ENCODE data around the gene GRIP1. TPM values are rescaled to one million over a fixed set of nuclear protein-coding genes. Genes with fewer than 3 reads are reported as not detected.

GRIP1 gene
- total and polyA plus RNA-seq, 2 of the 4 experiments (the other 2 are of a cell fraction), result under 0.01 to 0.07 TPM

GRCh38 chr12:66683822-66684221 lies 4.9 kb upstream of the GRIP1 start:
- Histone ChIP-seq H2BK120ac (ENCODE audit: low read depth, low read length) (no peak overlapping the region), H3K4ac (ENCODE audit: low read depth, low read length) (no peak overlapping the region), H3K9ac (ENCODE audit: low read depth, low read length) (no peak overlapping the region), H3K23ac (ENCODE audit: low read depth, low read length) (no peak overlapping the region), H2BK15ac (ENCODE audit: low read depth, low read length) (no peak overlapping the region), H3K4me1 (ENCODE audit: control insufficient read depth, insufficient read depth, low read length) (no peaks in the 10 kb centered on the region), H4K5ac (ENCODE audit: low read depth, low read length) (no peak overlapping the region), H2AFZ (replicated peaks; ENCODE audit: low read length, poor library complexity) (no peak overlapping the region), H2AK9ac (replicated peaks; ENCODE audit: low read depth, low read length, poor library complexity) (no peak overlapping the region), H3K14ac (replicated peaks; ENCODE audit: low read depth, low read length) (no peak overlapping the region), H4K8ac (ENCODE audit: low read depth in 2 of 2, low read length in 2 of 2) (no peak overlapping the region), H3K9me3 (ENCODE audit: control insufficient read depth, insufficient read depth, low read length) (no peaks in the 10 kb centered on the region), H3K4me2 (ENCODE audit: low read depth, low read length) (no peak overlapping the region), H3K4me3 (ENCODE audit: insufficient read depth, low read depth, low read length) (no peak overlapping the region), H2BK20ac (ENCODE audit: low read depth, low read length) (no peak overlapping the region), H3K18ac (ENCODE audit: low read depth, low read length) (no peak overlapping the region), H4K20me1 (ENCODE audit: insufficient read depth, low read length) (no peaks in the 10 kb centered on the region), H3K36me3 (ENCODE audit: control insufficient read depth, insufficient read depth, low read length) (no peaks in the 10 kb centered on the region), H4K91ac (ENCODE audit: insufficient read depth, low read depth, low read length) (no peak overlapping the region), H3K27ac (ENCODE audit: insufficient read depth, low read length) (no peak overlapping the region), H3K27me3 (ENCODE audit: control insufficient read depth, insufficient read depth, low read length) (no peaks in the 10 kb centered on the region), H3K79me1 (ENCODE audit: low read depth in 1 of 2, low read length in 2 of 2) (no peaks in the 10 kb centered on the region), H2BK5ac (ENCODE audit: low read depth, low read length, poor library complexity, severe bottlenecking) (no peak overlapping the region), H3K56ac (ENCODE audit: extremely low read depth, insufficient read depth, low read length) (no peak overlapping the region), H3K9me1 (ENCODE audit: insufficient read depth, low read length) (no peaks in the 10 kb centered on the region), H2AK5ac (ENCODE audit: low read depth, low read length) (no peak overlapping the region)
- in situ Hi-C loops (cut with MboI; ENCODE audit: low sequenced_read_pairs) (no loop called here), intact Hi-C loops (cut with micrococcal nuclease) (no loop called here), dilution Hi-C loops (cut with HindIII; ENCODE audit: low sequenced_read_pairs, unreplicated experiment) (no loop called here)
- ChIA-PET POLR2A (ENCODE audit: unreplicated experiment) (no interaction called here), CTCF (interaction anchor here (1.2 kb wide), 1 partner anchor 18 kb away, joined by 3 read pairs; no protein-coding TSS in a partner anchor)
- WGBS, 2 experiments (ENCODE audit: extremely low coverage in 2 of 2, insufficient read length in 1 of 2), result no CpG with 5 or more reads among the region's 3 CpGs
- BruUV-seq (replicated peaks), result no TSS peak
- no peak for DNase-seq
- no peak for ATAC-seq (ENCODE audit: low read depth)
- TF ChIP-seq RAD21 (IDR thresholded peaks at IDR 0.05; ENCODE audit: low read length), result no peak
- TF ChIP-seq CTCF (conservative IDR thresholded peaks at IDR 0.05; ENCODE audit: low read depth, low read length), result no peak
- no peak for TF ChIP-seq RCOR1 (IDR thresholded peaks at IDR 0.05; ENCODE audit: insufficient replicate concordance, low read length)
- TF ChIP-seq MAZ (IDR thresholded peaks at IDR 0.05; ENCODE audit: borderline replicate concordance, low read depth, low read length), result no peak
- TF ChIP-seq BHLHE40 (IDR thresholded peaks at IDR 0.05; ENCODE audit: low read depth, low read length), result no peak
- TF ChIP-seq CHD1 (IDR thresholded peaks at IDR 0.05; ENCODE audit: low read depth, low read length), result no peak
- TF ChIP-seq RFX5 (IDR thresholded peaks at IDR 0.05; ENCODE audit: low read depth, low read length), result no peak
- no peak for TF ChIP-seq NFE2L2 (IDR thresholded peaks at IDR 0.05; ENCODE audit: low read depth, low read length)
- TF ChIP-seq POLR2A (IDR thresholded peaks at IDR 0.05; ENCODE audit: low read depth, low read length), result no peak
